ENCODE data around the gene REM1.
"Not testable (repeated sequence)": the region's sequence is repeated elsewhere in the genome, so short reads cannot be mapped to it uniquely, and the experiment has no call there.

The REM1 gene, protein sequence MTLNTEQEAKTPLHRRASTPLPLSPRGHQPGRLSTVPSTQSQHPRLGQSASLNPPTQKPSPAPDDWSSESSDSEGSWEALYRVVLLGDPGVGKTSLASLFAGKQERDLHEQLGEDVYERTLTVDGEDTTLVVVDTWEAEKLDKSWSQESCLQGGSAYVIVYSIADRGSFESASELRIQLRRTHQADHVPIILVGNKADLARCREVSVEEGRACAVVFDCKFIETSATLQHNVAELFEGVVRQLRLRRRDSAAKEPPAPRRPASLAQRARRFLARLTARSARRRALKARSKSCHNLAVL

DNA sequence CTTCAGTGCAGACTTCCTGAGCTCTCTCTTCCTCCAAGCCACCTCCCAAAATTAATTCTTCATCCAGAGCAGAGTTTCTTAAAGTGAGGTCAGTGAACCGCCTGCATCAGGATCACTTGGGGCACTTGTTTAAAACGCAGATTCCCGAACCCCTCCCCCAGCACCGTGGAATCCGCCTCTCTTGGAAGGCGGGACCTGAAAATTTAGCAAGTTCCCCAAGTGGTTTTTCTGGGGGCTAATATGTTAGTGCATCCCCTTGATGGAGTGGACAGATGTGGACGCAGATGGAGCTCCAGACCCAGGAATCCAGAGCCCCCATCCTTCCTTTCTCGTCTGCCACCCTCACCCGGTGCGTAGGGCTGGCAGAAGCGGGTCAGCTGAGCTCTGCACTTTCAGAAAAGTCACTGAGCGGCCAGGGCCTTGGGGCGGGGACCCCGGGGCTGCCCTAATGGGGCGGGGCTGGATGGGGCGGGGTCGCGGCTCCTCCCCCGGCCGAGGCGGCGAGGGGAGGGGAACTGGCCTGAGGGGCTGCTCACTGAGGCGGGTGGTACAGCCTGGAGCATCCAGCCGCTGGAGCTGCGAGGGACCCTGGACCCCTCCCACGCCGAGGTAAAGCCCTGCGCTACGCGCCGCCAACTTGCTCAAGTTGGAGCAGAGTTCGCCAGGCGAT, at the start of gene REM1, which contains the start of gene DEFB124:
TSS of gene REM1 (plus strand) at position 531 of the 670 bp plus-strand sequence. CDS start 1,158 bp downstream, outside the sequence.
TSS of gene DEFB124 (minus strand) at position 370 of the 670 bp plus-strand sequence. CDS start 2,114 bp downstream, outside the sequence.
- CTCF ChIA-PET = interaction anchor here (1.1 to 3.4 kb wide), 3 partner anchors 14 to 28 kb away, joined by 3 to 12 read pairs (median 6); no protein-coding TSS in a partner anchor

GRCh38 chr20:31425797-31426196, 49.3 kb upstream of the REM1 start:
- no peaks in the 10 kb centered on the region for H3K4me1 Mint-ChIP-seq
- no peak for DNase-seq
- H3K9me3 Mint-ChIP-seq = no peaks in the 10 kb centered on the region
- H3K36me3 Mint-ChIP-seq = no peaks in the 10 kb centered on the region
- H3K4me3 Mint-ChIP-seq = no peak overlapping the region
- H3K27me3 Mint-ChIP-seq = peaks cover 5% of the 10 kb centered on the region
- no peak overlapping the region for H3K27ac Mint-ChIP-seq
- CTCF ChIA-PET = no interaction called here

More for the DNA sequence above, at the start of gene REM1, which contains the start of gene DEFB124:
- H3K4me1 Mint-ChIP-seq = no peaks in the 10 kb centered on the region
- H3K4me3 Mint-ChIP-seq = no peak within 1 kb of the TSS
- peaks cover 2% of the 10 kb centered on the region for H3K9me3 Mint-ChIP-seq
- DNase-seq = no peak
- peaks cover 43% of the 10 kb centered on the region for H3K27me3 Mint-ChIP-seq
- no peaks in the 10 kb centered on the region for H3K36me3 Mint-ChIP-seq
- H3K27ac Mint-ChIP-seq = no peak within 1 kb of the TSS

GRCh38 chr20:31426891-31427551, 48.1 kb upstream of the REM1 start:
- H3K27ac Mint-ChIP-seq, H3K36me3 Mint-ChIP-seq, H3K4me1 Mint-ChIP-seq, H3K27me3 Mint-ChIP-seq, CTCF ChIA-PET, H3K4me3 Mint-ChIP-seq, DNase-seq, H3K9me3 Mint-ChIP-seq: not testable (repeated sequence)

DNA sequence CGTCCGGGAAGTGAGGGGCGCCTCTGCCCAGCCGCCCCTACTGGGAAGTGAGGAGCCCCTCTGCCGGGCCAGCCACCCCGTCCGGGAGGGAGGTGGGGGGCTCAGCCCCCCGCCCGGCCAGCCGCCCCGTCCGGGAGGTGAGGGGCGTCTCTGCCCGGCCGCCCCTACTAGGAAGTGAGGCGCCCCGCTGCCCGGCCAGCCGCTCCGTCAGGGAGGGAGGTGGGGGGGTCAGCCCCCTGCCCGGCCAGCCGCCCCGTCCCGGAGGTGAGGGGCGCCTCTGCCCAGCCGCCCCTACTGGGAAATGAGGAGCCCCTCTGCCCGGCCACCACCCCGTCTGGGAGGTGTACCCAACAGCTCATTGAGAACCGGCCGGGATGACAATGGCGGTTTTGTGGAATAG, 47.5 kb upstream of the REM1 start:
- DNase-seq, CTCF ChIA-PET, H3K4me1 Mint-ChIP-seq, H3K27me3 Mint-ChIP-seq, H3K4me3 Mint-ChIP-seq, H3K9me3 Mint-ChIP-seq, H3K36me3 Mint-ChIP-seq, H3K27ac Mint-ChIP-seq: not testable (repeated sequence)

- CTCF ChIA-PET = interaction anchor here (1.5 kb wide), 1 partner anchor 10 kb away, joined by 4 read pairs; the partner anchor contains the start of gene DEFB123
Measured at GRCh38 chr20:31430568-31431115, 44.4 kb upstream of the REM1 start.

GRCh38 chr20:31440012-31440659, 35.0 kb upstream of the REM1 start, which contains the start of gene DEFB123:
DEFB123 (plus strand) TSS chr20:31440632; CDS start chr20:31440699, 67 bp downstream.
- no peak for DNase-seq
- H3K9me3 Mint-ChIP-seq = no peaks in the 10 kb centered on the region
- no peaks in the 10 kb centered on the region for H3K4me1 Mint-ChIP-seq
- CTCF ChIA-PET = interaction anchor here (0.8 to 1.7 kb wide), 3 partner anchors 9 to 63 kb away, joined by 3 to 6 read pairs (median 4); no protein-coding TSS in a partner anchor
- H3K27ac Mint-ChIP-seq = no peak within 1 kb of the TSS
- H3K4me3 Mint-ChIP-seq = no peak within 1 kb of the TSS
- H3K36me3 Mint-ChIP-seq = no peaks in the 10 kb centered on the region
- peaks cover 4% of the 10 kb centered on the region for H3K27me3 Mint-ChIP-seq

More at GRCh38 chr20:31430568-31431115, 44.4 kb upstream of the REM1 start:
- H3K27ac Mint-ChIP-seq = no peak overlapping the region
- H3K4me1 Mint-ChIP-seq = no peaks in the 10 kb centered on the region
- H3K27me3 Mint-ChIP-seq = no peaks in the 10 kb centered on the region
- no peaks in the 10 kb centered on the region for H3K36me3 Mint-ChIP-seq
- H3K9me3 Mint-ChIP-seq = no peaks in the 10 kb centered on the region
- DNase-seq = no peak
- H3K4me3 Mint-ChIP-seq = no peak overlapping the region

DNA sequence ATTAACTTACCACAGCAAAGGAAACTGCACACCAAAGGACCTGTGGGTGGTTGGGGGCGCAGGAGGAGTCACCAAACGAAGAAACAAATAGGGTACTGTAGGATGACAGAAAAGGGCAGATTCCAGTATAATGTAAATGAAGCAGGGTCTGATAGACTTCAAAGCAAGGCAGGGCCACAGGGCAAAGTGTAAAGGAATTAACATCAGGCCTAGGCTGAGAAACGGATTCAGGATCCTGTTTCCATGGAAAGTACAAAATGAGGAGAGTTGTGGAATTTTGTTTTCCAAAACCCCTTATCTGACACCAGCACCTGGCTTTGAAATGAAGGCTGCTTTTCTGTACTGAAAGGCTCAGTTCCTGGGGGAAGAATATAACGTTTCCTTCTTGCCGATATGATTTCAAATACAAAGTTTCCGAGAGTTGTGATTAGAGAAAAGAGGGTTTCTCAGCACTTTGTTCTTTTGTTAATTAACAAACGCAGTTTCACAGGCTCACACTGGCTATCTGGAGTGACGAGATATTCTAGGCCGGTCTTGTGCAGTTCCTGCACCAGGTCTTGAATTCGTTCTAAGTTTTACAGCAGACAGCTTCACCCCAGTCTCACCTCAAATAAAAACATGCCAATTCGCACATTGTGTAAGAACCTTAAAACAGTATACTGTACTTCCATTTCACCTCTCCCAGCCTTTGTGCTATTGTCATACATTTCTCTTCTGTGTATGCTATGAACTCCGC, 28.8 kb upstream of the REM1 start:
- Mint-ChIP-seq H3K36me3 (no peaks in the 10 kb centered on the region), H3K27ac (no peak overlapping the region), H3K4me3 (no peak overlapping the region), H3K27me3 (peaks cover 8% of the 10 kb centered on the region), H3K4me1 (no peaks in the 10 kb centered on the region), H3K9me3 (no peaks in the 10 kb centered on the region)
- no peak for DNase-seq
- CTCF ChIA-PET = no interaction called here

DNA sequence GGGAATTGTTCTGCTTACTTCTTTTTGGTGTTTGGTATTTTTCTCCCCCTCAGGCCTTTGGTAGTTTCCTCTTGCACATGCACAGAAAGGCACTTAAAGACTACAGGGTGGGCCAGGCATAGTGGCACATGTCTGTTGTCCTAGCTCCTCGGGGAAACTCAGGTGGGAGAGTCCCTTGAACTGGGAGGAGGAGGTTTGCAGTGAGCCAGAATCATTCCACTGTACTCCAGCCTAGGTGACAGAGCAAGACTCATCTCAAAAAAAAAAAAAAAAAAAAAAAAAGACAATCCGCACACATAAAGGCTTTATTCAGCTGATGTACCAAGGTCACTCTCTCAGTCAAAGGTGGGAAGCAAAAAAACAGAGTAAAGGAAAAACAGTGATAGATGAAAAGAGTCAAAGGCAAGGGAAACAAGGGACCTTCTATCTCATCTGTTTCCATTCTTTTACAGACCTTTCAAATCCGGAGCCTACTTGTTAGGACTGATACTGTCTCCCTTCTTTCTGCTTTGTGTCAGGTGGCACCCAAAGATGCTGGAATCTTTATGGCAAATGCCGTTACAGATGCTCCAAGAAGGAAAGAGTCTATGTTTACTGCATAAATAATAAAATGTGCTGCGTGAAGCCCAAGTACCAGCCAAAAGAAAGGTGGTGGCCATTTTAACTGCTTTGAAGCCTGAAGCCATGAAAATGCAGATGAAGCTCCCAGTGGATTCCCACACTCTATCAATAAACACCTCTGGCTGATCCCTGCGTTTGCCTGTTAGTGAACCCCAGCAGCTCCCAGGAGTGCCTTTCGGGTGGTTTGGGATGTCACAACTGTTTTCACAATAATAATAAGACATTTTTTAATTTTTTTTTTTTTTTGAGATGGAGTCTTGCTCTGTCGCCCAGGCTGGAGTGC, 25.3 kb upstream of the REM1 start:
- H3K4me3 Mint-ChIP-seq = no peak overlapping the region

DNA sequence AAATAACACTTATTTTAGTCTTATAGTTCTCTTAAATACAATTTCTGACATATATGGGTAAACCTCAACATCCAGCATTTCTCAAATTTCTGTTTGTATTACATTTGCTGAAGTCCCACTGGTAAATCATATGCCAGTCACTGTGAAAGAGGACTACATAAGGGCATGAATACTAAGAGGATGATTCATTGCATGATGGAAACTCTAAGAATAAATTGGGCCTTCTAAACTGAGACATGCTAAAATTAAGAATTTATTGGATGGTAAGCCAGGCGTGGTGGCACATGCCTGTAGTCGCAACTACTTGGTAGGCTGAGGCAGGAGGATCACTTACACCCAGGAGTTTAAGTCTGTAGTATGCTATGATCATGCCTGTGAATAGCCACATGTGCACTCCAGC, 22.5 kb upstream of the REM1 start:
- Mint-ChIP-seq H3K27ac (no peak overlapping the region), H3K36me3 (no peaks in the 10 kb centered on the region), H3K27me3 (peaks cover 8% of the 10 kb centered on the region), H3K9me3 (no peaks in the 10 kb centered on the region), H3K4me3 (no peak overlapping the region), H3K4me1 (no peaks in the 10 kb centered on the region)
- CTCF ChIA-PET = no interaction called here
- DNase-seq = no peak

More for the DNA sequence above, 25.3 kb upstream of the REM1 start:
- CTCF ChIA-PET = interaction anchor here (1.2 kb wide), 1 partner anchor 10 kb away, joined by 3 read pairs; no protein-coding TSS in a partner anchor
- H3K4me1 Mint-ChIP-seq = no peaks in the 10 kb centered on the region
- H3K36me3 Mint-ChIP-seq = no peaks in the 10 kb centered on the region
- H3K27ac Mint-ChIP-seq = no peak overlapping the region
- no peak for DNase-seq
- H3K9me3 Mint-ChIP-seq = no peaks in the 10 kb centered on the region
- H3K27me3 Mint-ChIP-seq = peaks cover 4% of the 10 kb centered on the region

- no peaks in the 10 kb centered on the region for H3K4me1 Mint-ChIP-seq
- CTCF ChIA-PET = interaction anchor here (0.8 kb wide), 1 partner anchor 49 kb away, joined by 3 read pairs; no protein-coding TSS in a partner anchor
- H3K4me3 Mint-ChIP-seq = no peak overlapping the region
Measured at GRCh38 chr20:31454361-31454760, 20.7 kb upstream of the REM1 start.

GRCh38 chr20:31470946-31471345, 4.1 kb upstream of the REM1 start:
- H3K4me1 Mint-ChIP-seq, H3K4me3 Mint-ChIP-seq, H3K9me3 Mint-ChIP-seq, DNase-seq, H3K27ac Mint-ChIP-seq, CTCF ChIA-PET, H3K36me3 Mint-ChIP-seq: not testable (repeated sequence)
- H3K27me3 Mint-ChIP-seq = peaks cover 24% of the 10 kb centered on the region

More at GRCh38 chr20:31454361-31454760, 20.7 kb upstream of the REM1 start:
- no peaks in the 10 kb centered on the region for H3K9me3 Mint-ChIP-seq
- DNase-seq = no peak
- peaks cover 8% of the 10 kb centered on the region for H3K27me3 Mint-ChIP-seq
- H3K36me3 Mint-ChIP-seq = no peaks in the 10 kb centered on the region
- H3K27ac Mint-ChIP-seq = no peak overlapping the region
